GM19438 (cell line): ENCODE measurements around the gene ZNF618.

Experiments
- ATAC-seq: cut with Tn5 transposase; IDR thresholded peaks from one replicate; pipeline ENCODE4 v1.9.1; 2021; ENCODE audit warnings: low read depth; ENCODE audit not compliant: unreplicated experiment

The ZNF618 gene

DNA sequence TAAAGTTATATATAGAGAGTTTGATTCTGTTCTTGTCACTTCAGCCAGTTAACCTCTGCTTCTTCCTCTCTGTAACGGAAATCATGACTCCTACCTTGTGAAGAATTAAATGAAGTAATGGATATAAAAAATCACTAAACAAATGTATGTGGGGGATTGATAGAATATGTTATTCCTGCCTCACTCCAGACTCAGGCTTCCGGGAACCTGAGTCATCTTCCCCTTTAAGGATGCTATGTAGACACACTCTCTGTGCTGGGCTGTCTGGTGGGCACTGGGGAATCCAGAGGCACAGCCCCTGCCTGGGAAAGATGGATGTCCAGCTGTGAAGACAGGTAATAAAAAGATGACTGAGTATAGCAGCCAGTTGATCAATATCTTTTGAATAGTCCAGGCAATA lies 77.4 kb downstream of the ZNF618 start:
- no peak for ATAC-seq

- ATAC-seq = no peak
Observed at GRCh38 chr9:113954591-113954990, 78.5 kb downstream of the ZNF618 start.

- ATAC-seq = no peak
Observed at GRCh38 chr9:113955076-113955752, 79.1 kb downstream of the ZNF618 start.

DNA sequence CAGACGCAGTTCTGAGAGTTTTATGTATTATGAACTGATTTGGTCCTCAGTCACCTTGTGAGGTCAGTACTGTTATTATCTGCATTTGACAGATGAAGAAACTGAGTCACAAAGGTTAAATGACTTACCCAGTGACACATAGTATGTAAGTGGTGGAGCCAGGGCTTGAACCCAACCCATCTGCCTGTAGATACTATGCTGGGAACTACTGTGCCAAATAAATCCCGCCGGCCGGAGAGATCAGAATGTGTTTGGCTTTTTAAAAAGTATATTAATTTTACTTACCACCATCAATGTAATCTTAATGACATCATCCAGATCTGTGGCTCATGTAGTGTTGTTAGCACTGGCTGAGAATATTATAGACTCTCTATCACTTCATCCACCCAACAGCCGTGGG lies 80.8 kb downstream of the ZNF618 start:
- no peak for ATAC-seq

GRCh38 chr9:113957351-113957750 lies 81.2 kb downstream of the ZNF618 start:
- ATAC-seq = no peak

DNA sequence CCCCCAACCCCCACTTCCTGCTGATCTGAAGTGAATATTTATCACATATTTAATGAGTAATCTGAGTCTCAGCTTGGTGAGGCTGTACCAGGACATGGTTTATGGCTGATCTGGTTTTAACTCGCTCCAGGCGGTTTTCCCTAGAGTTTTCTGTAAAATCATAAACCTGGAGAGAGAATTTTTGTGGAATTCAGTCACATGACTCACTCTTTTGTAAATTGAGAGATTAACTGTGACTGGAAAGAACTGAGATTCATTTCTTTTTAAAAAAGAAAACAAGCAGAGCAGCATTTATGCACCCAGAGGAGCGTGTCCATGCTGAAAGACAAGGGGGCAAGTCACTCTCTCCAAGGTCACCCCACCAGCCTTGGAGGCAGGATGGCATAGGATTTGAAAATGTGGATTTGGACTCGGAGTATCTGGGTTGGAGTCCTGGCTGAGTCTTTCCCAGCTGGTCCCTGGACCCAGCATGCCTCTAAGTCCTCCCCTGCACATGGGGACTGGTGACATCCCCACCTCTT lies 81.8 kb downstream of the ZNF618 start:
- no peak for ATAC-seq

- ATAC-seq = no peak
Observed at GRCh38 chr9:113958556-113958955, 82.4 kb downstream of the ZNF618 start.

DNA sequence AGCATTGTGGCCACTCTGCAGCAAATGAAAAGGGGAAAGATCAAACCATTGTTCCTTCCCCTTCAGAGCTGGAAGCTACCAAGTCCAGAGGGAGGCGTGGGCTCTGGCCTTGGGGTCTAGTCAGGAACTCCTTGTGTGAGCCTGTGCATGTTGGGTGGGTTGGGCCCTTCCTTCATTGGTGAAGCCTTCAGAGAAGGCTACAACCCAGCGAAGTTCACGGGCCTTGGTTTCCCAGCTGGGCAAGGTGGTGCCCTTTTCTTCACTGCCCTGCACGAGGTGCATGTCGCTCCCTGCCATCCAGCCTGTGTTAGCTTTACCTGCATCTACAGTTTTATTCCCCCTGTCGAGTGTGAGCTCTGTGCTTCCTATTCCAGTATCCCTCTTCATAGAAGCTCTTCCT lies 84.7 kb downstream of the ZNF618 start:
- no peak for ATAC-seq

- no peak for ATAC-seq
Observed at GRCh38 chr9:113962396-113962795, 86.3 kb downstream of the ZNF618 start.

- ATAC-seq = no peak
Observed at GRCh38 chr9:113963017-113963620, 87.0 kb downstream of the ZNF618 start.

GRCh38 chr9:113963696-113964494 lies 87.8 kb downstream of the ZNF618 start:
- no peak for ATAC-seq

- ATAC-seq = no peak
Observed at GRCh38 chr9:113964495-113965170, 88.5 kb downstream of the ZNF618 start.

DNA sequence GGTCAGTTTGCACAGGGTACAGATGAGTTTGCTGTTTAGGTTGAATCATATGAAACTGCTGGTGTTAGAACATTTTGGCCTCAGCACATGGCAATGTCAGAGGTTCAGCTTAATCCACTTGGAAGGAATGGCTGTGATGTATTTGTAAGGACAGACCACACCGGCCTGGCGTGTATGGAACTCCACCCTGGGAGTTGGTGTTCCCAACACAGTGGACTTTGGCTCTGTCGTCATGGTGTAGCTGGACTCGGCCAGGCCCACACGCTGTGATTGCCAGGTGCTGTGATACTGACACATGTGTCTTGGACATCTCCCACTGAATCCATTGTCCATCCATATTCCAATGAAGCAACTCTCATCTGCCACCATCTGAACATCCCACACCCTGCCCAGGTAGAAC lies 90.3 kb downstream of the ZNF618 start:
- ATAC-seq = no peak

GRCh38 chr9:113967380-113967779 lies 91.3 kb downstream of the ZNF618 start:
- no peak for ATAC-seq

GRCh38 chr9:113969343-113969742 lies 93.2 kb downstream of the ZNF618 start:
- no peak for ATAC-seq

DNA sequence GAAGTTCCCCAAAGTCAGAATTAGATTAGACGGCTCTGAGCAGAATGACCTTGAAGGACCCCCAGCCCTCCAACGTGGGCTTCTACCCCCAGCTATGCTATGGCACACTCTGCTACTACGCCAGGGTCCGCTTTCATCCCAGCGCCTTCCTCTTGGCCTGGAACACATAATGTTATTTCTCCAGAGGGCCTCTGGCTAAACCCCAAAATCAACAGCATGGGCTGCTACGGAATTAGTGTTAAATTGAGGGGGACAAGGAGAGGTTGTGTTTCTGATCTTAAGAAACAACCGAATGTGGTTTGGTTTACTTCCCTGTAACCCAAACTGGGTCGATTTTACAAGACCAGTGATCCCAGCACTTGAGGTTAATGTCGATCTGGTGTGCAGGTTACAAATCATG lies 97.1 kb downstream of the ZNF618 start:
- ATAC-seq = no peak

DNA sequence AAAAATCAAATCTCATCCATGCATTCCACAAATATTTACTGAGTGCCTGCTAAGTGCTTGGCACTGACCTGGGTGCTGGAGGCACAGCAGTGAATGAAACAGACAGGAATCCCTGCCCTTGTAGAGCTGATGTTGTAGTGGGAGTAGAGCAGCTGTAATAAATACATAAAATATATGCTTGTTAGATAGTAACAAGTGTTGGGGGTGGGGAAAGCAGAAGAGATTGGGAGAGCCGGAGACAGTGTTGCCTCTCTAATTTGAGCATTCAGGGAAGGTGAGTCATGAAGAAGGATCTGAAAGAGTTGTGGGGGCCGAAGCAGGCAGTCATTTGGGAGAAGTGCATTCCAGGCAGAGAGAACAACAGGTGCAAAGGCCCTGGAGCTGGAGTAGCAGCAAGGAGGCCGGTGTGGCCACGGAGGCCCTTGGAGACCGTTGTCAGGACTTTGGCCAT lies 97.9 kb downstream of the ZNF618 start:
- ATAC-seq = no peak

GRCh38 chr9:113976915-113977314 lies 100.8 kb downstream of the ZNF618 start:
- no peak for ATAC-seq

GRCh38 chr9:113978725-113979342 lies 102.7 kb downstream of the ZNF618 start:
- no peak for ATAC-seq

DNA sequence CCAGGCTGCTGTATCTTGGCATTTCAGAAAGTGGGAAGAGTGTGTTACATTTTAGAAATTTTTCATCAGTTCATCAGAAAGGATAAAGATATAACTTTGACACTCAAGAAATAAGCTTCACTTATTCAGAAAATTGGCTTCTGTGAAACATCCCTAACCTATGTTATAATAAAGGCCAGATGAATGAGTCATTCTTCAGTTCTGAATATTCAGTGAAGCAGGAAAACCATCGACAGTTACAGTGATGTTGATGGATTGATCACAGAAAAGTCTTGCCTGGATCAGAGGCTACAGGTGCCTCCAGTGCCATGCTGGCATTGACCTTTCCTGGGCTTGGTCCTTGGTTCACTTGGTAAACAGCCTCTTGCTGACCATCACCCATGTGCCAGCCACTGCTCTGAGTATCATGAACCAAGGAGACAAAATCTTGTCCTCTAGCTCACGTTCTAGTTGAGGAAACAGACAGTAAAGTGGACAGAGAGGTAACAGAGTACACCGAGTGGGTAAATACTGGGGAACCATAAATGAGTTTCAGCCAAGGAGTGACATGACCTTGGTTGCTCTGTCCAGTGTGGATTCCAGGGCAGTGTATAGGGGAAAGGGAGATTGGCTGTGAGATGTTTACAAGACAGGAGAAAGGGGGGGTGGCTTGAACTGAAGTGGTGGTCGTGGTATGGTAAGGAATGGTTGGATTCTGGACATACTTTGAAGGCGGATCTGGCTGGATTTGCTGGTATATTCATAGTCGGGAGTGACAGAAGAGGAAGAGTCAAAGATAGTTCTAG lies 103.4 kb downstream of the ZNF618 start:
- ATAC-seq = no peak
